Mesenchymal stem cell (in vitro differentiated cells and primary cell): ENCODE data around the gene NTRK1.

Experiments
- DNase-seq: peaks from one replicate; pipeline ENCODE4 v3.0.0-alpha.2; 2013
- H2AFZ ChIP-seq: one replicate; pipeline ENCODE4 v1.6.1; 2013; ENCODE audit warnings: low read depth, mild to moderate bottlenecking, control low read depth, inconsistent platforms, low read length, moderate library complexity
- H2AK5ac ChIP-seq: 2 replicates; pipeline ENCODE4 v1.6.1; 2013; ENCODE audit warnings: low read length, moderate library complexity, mild to moderate bottlenecking, inconsistent platforms; ENCODE audit not compliant: severe bottlenecking
- H2BK120ac ChIP-seq: one replicate; pipeline ENCODE4 v1.6.1; 2013; ENCODE audit warnings: low read depth, mild to moderate bottlenecking, inconsistent platforms, low read length, moderate library complexity
- H2BK12ac ChIP-seq, 2 experiments: one replicate each; pipeline ENCODE4 v1.6.1; 2013; ENCODE audit warnings: inconsistent platforms in 2 of 2, low read length in 2 of 2, mild to moderate bottlenecking in 2 of 2, moderate library complexity in 2 of 2, control low read depth in 1 of 2
- H2BK15ac ChIP-seq: one replicate; pipeline ENCODE4 v1.6.1; 2013; ENCODE audit warnings: mild to moderate bottlenecking, low read depth, inconsistent platforms; ENCODE audit not compliant: poor library complexity, severe bottlenecking
- H2BK5ac ChIP-seq: 2 replicates; pipeline ENCODE4 v1.6.1; 2013; ENCODE audit warnings: low read depth, mild to moderate bottlenecking, low read length, control low read depth, inconsistent platforms; ENCODE audit not compliant: poor library complexity, severe bottlenecking
- H3K14ac ChIP-seq, 2 experiments: one replicate each; pipeline ENCODE4 v1.6.1; 2013; ENCODE audit warnings: inconsistent platforms in 2 of 2, low read length in 2 of 2, control low read depth in 1 of 2, mild to moderate bottlenecking in 1 of 2, moderate library complexity in 1 of 2
- H3K18ac ChIP-seq, 2 experiments: one replicate each; pipeline ENCODE4 v1.6.1; 2013; ENCODE audit warnings: inconsistent platforms in 2 of 2, low read length in 2 of 2, control low read depth in 1 of 2, low read depth in 1 of 2, mild to moderate bottlenecking in 1 of 2
- H3K23ac ChIP-seq, 2 experiments: one replicate each; pipeline ENCODE4 v1.6.1; 2013; ENCODE audit warnings: inconsistent platforms in 2 of 2, low read length in 2 of 2, mild to moderate bottlenecking in 2 of 2, moderate library complexity in 2 of 2, control low read depth in 1 of 2
- H3K27ac ChIP-seq: 2 replicates; pipeline ENCODE4 v1.5.1; 2013; ENCODE audit warnings: mild to moderate bottlenecking, moderate library complexity, low read length, control low read depth, inconsistent platforms; ENCODE audit not compliant: poor library complexity, severe bottlenecking
- H3K27me3 ChIP-seq, 2 experiments: 2 replicates each; pipeline versions ENCODE4 v1.6.1 to v1.7.0; 2013; ENCODE audit warnings: low read length in 2 of 2, mild to moderate bottlenecking in 2 of 2, moderate library complexity in 2 of 2, control low read depth in 1 of 2, inconsistent platforms in 1 of 2; ENCODE audit not compliant: control insufficient read depth in 1 of 2, insufficient read depth in 1 of 2
- H3K36me3 ChIP-seq, 2 experiments: 2 replicates each; pipeline versions ENCODE4 v1.6.1 to v1.7.0; 2013; ENCODE audit warnings: low read length in 2 of 2, control low read depth in 1 of 2, inconsistent platforms in 1 of 2, low read depth in 1 of 2, mild to moderate bottlenecking in 1 of 2; ENCODE audit not compliant: insufficient read depth in 2 of 2, control insufficient read depth in 1 of 2
- H3K4ac ChIP-seq, 2 experiments: one replicate each; pipeline ENCODE4 v1.6.1; 2013; ENCODE audit warnings: inconsistent platforms in 2 of 2, low read length in 2 of 2, mild to moderate bottlenecking in 2 of 2, moderate library complexity in 2 of 2, control low read depth in 1 of 2, low read depth in 1 of 2
- H3K4me1 ChIP-seq: 2 replicates; pipeline ENCODE4 v1.6.1; 2013; ENCODE audit warnings: low read depth, low read length, control low read depth; ENCODE audit not compliant: control insufficient read depth, insufficient read depth
- H3K4me2 ChIP-seq: 2 replicates; pipeline ENCODE4 v1.6.1; 2013; ENCODE audit warnings: low read length, mild to moderate bottlenecking, inconsistent platforms; ENCODE audit not compliant: poor library complexity, severe bottlenecking
- H3K4me3 ChIP-seq, 2 experiments: 2 replicates each; pipeline versions ENCODE4 v1.5.1 to v1.7.0; 2013; ENCODE audit warnings: low read length in 2 of 2, mild to moderate bottlenecking in 2 of 2, control low read depth in 1 of 2, low read depth in 1 of 2; ENCODE audit not compliant: insufficient read depth in 1 of 2
- H3K79me1 ChIP-seq: replicated peaks from 2 replicates; pipeline ENCODE4 v1.6.1; 2013; ENCODE audit warnings: mild to moderate bottlenecking, control low read depth, low read length, inconsistent platforms; ENCODE audit not compliant: poor library complexity, severe bottlenecking
- H3K9ac ChIP-seq: 2 replicates; pipeline ENCODE4 v1.7.0; 2013; ENCODE audit warnings: mild to moderate bottlenecking, low read length, moderate library complexity
- H3K9me3 ChIP-seq: 2 replicates; pipeline ENCODE4 v1.7.0; 2013; ENCODE audit warnings: mild to moderate bottlenecking, low read length; ENCODE audit not compliant: control insufficient read depth
- H4K8ac ChIP-seq: one replicate; pipeline ENCODE4 v1.6.1; 2013; ENCODE audit warnings: inconsistent platforms, mild to moderate bottlenecking, low read length, moderate library complexity
- H4K91ac ChIP-seq: one replicate; pipeline ENCODE4 v1.6.1; 2013; ENCODE audit warnings: mild to moderate bottlenecking, low read length, inconsistent platforms
- WGBS: methylation state at CpG from one replicate; pipeline ENCODE4 v1.1.7; 2013; ENCODE audit warnings: mixed read lengths; 5-methylcytosine and 5-hydroxymethylcytosine counted together

NTRK1 gene

DNA sequence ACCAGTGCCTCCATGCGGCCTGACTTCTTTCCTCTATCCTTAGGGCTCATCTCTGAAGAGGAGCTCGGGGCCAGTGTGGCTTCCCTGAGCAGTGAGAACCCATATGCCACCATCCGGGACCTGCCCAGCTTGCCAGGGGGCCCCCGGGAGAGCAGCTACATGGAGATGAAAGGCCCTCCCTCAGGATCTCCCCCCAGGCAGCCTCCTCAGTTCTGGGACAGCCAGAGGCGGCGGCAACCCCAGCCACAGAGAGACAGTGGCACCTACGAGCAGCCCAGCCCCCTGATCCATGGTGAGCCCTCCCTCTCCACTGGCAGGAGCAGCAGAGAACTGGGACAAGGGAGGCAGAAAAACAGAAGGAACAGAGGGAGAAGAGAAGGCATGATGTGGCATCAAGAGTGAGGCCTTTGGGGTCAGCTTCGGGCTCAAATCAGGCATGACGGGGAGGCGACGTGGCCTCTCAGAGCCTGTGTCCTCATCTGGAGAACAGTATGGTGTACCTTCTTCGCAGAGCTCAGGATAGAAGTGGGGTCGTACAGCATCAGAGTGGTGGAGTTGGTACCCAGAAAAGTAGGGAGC, 53.2 kb downstream of the NTRK1 start:
- Histone ChIP-seq H3K23ac (no peak overlapping the region), H3K4ac (peak overlapping the region; percentile 45 to 58), H2BK120ac (no peak overlapping the region), H2AFZ (no peak overlapping the region), H3K4me1 (peaks cover 20% of the 10 kb centered on the region), H3K4me2 (no peak overlapping the region), H3K9me3 (peaks cover 5% of the 10 kb centered on the region), H3K27me3 (no peaks in the 10 kb centered on the region), H4K91ac (peak overlapping the region; percentile 85), H3K9ac (no peak overlapping the region), H3K79me1 (peaks cover 10% of the 10 kb centered on the region), H2AK5ac (no peak overlapping the region), H2BK12ac (peak overlapping the region; percentile 3 to 60), H2BK5ac (no peak overlapping the region), H2BK15ac (peak overlapping the region; percentile 44), H3K36me3 (peaks cover 0 to 57% of the 10 kb centered on the region in 2 experiments), H3K27ac (no peak overlapping the region), H3K4me3 (no peak overlapping the region), H4K8ac (peak overlapping the region; percentile 21), H3K18ac (peak overlapping the region; percentile 26 to 71), H3K14ac (peak overlapping the region in 1 of 2 experiments; percentile 0)
- 83% methylated on average over 13 of the region's 13 CpGs for WGBS
- DNase-seq: no peak

DNA sequence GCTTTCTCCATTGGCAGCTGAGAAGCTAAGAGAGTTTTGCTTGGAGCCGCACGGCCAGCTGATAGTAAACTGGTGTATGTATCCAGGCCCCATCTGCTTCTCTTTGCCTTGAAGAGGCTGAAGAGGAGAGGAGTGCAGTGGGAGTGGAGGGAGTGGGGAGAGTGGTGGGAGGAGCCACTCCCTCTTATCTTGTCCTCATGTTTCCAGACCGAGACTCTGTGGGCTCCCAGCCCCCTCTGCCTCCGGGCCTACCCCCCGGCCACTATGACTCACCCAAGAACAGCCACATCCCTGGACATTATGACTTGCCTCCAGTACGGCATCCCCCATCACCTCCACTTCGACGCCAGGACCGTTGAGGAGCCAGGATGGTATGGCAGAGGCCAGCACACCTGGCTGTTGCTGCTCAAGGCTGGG, 53.8 kb downstream of the NTRK1 start:
- peaks cover 20% of the 10 kb centered on the region for H3K4me1 ChIP-seq
- no peak overlapping the region for H3K23ac ChIP-seq
- DNase-seq: peak; percentile 86
- no peak overlapping the region for H3K9ac ChIP-seq
- no peak overlapping the region for H3K4me2 ChIP-seq
- H3K9me3 ChIP-seq: peaks cover 5% of the 10 kb centered on the region
- H3K36me3 ChIP-seq: peaks cover 0 to 52% of the 10 kb centered on the region in 2 experiments
- H2AFZ ChIP-seq: no peak overlapping the region
- 22% methylated on average over 9 of the region's 9 CpGs for WGBS
- H3K79me1 ChIP-seq: peaks cover 10% of the 10 kb centered on the region
- peak overlapping the region; percentile 26 to 60 for H2BK12ac ChIP-seq
- peak overlapping the region in 1 of 2 experiments; percentile 5 for H3K4ac ChIP-seq
- H3K14ac ChIP-seq: peak overlapping the region in 1 of 2 experiments; percentile 0
- no peak overlapping the region for H2BK120ac ChIP-seq
- no peak overlapping the region for H2BK15ac ChIP-seq
- H2AK5ac ChIP-seq: no peak overlapping the region
- no peaks in the 10 kb centered on the region for H3K27me3 ChIP-seq
- H4K8ac ChIP-seq: no peak overlapping the region
- no peak overlapping the region for H3K4me3 ChIP-seq
- H3K18ac ChIP-seq: peak overlapping the region; percentile 11 to 25
- no peak overlapping the region for H4K91ac ChIP-seq
- no peak overlapping the region for H2BK5ac ChIP-seq
- no peak overlapping the region for H3K27ac ChIP-seq

- Histone ChIP-seq H3K27ac (no peak within 1 kb of the TSS), H2AK5ac (no peak within 1 kb of the TSS), H3K23ac (peak within 1 kb of the TSS in 1 of 2 experiments; percentile 26), H3K14ac (peak within 1 kb of the TSS in 1 of 2 experiments; percentile 35), H2BK5ac (no peak within 1 kb of the TSS), H2AFZ (no peak within 1 kb of the TSS), H3K9me3 (peaks cover 5% of the 10 kb centered on the region), H3K4me1 (peaks cover 23% of the 10 kb centered on the region), H2BK12ac (peak within 1 kb of the TSS in 1 of 2 experiments; percentile 70), H3K36me3 (peaks cover 0 to 4% of the 10 kb centered on the region in 2 experiments), H3K4me2 (peak within 1 kb of the TSS; percentile 9), H3K4ac (peak within 1 kb of the TSS in 1 of 2 experiments; percentile 11), H3K27me3 (peaks cover 50 to 51% of the 10 kb centered on the region in 2 experiments), H3K9ac (peak within 1 kb of the TSS; percentile 66), H4K91ac (no peak within 1 kb of the TSS), H2BK120ac (no peak within 1 kb of the TSS), H3K4me3 (peak within 1 kb of the TSS; percentile 36 to 70), H2BK15ac (peak within 1 kb of the TSS; percentile 44), H4K8ac (no peak within 1 kb of the TSS), H3K18ac (peak within 1 kb of the TSS; percentile 4 to 88), H3K79me1 (no peaks in the 10 kb centered on the region)
- 6% methylated on average over 70 of the region's 71 CpGs for WGBS
- peak; percentile 81 for DNase-seq
Observed at GRCh38 chr1:156920233-156921052, 59.8 kb downstream of the NTRK1 start, which contains the start of gene LRRC71. Gene LRRC71 (plus strand): TSS chr1:156920632. CDS start chr1:156920804, 172 bp downstream.

- no peak overlapping the region for H3K27ac ChIP-seq
- H3K18ac ChIP-seq: no peak overlapping the region
- H3K27me3 ChIP-seq: peaks cover 53 to 56% of the 10 kb centered on the region in 2 experiments
- H3K23ac ChIP-seq: no peak overlapping the region
- no peak overlapping the region for H2BK120ac ChIP-seq
- H2BK12ac ChIP-seq: no peak overlapping the region
- H3K9me3 ChIP-seq: peaks cover 5% of the 10 kb centered on the region
- H2BK5ac ChIP-seq: no peak overlapping the region
- H3K14ac ChIP-seq: no peak overlapping the region
- H2AK5ac ChIP-seq: no peak overlapping the region
- H2AFZ ChIP-seq: no peak overlapping the region
- no peak overlapping the region for H4K91ac ChIP-seq
- peak overlapping the region in 1 of 2 experiments; percentile 70 for H3K4me3 ChIP-seq
- H3K9ac ChIP-seq: no peak overlapping the region
- H4K8ac ChIP-seq: no peak overlapping the region
- no peak overlapping the region for H2BK15ac ChIP-seq
- H3K4ac ChIP-seq: no peak overlapping the region
- 69% methylated on average over 7 of the region's 7 CpGs for WGBS
- H3K4me2 ChIP-seq: no peak overlapping the region
- H3K4me1 ChIP-seq: peaks cover 24% of the 10 kb centered on the region
- no peak for DNase-seq
- no peaks in the 10 kb centered on the region for H3K79me1 ChIP-seq
- no peaks in the 10 kb centered on the region for H3K36me3 ChIP-seq
Observed at GRCh38 chr1:156921053-156921529, 60.4 kb downstream of the NTRK1 start.
